Tibial artery (tissue), 4 donors: ENCODE data around the gene C19orf12.

Experiments used
- DNase-seq, 2 donors: peaks; one replicate each; pipeline ENCODE4 v3.0.0-alpha.2; 2019
- H3K27ac ChIP-seq, 2 donors: fragments of 200-600 bp; sonication (generic) in 1 of 2; 1 replicate in 1 of 2; 2 replicates in 1 of 2; pipeline ENCODE4 v1.5.1; 2018 to 2019; ENCODE audit warnings: mild to moderate bottlenecking in 1 of 2
- H3K27me3 ChIP-seq, 2 donors: fragments of 200-600 bp; sonication (generic) in 1 of 2; one replicate each; pipeline versions ENCODE4 v1.5.1 to v1.6.0; 2016 to 2019
- H3K36me3 ChIP-seq, 3 donors: fragments of 200-600 bp; sonication (generic) in 2 of 3; one replicate each; pipeline ENCODE4 v1.5.1; 2016 to 2019; ENCODE audit warnings: mild to moderate bottlenecking in 2 of 3
- H3K4me1 ChIP-seq, 4 donors: fragments of 200-600 bp; sonication (generic) in 2 of 4; 1 replicate in 3 of 4; 2 replicates in 1 of 4; pipeline ENCODE4 v1.5.1; 2016 to 2019
- H3K4me3 ChIP-seq, 2 donors: fragments of 200-600 bp; sonication (generic) in 1 of 2; 1 replicate in 1 of 2; 2 replicates in 1 of 2; pipeline ENCODE4 v1.5.1; 2018 to 2019; ENCODE audit warnings: mild to moderate bottlenecking in 2 of 2
- H3K9me3 ChIP-seq, 3 donors: fragments of 200-600 bp; sonication (generic) in 1 of 3; one replicate each; pipeline ENCODE4 v1.5.1; 2016 to 2019
- intact Hi-C: fragments of 100-400 bp; cut with DNase I; formaldehyde crosslinking; loops from one replicate; pipeline ENCODE4 v1.15.0; 2023; ENCODE audit warnings: low total_unique reads
- TF ChIP-seq, protein P1 (sequence below), 2 experiments: fragments of 200-600 bp in 1 of 2; fragments of 450-650 bp in 1 of 2; IDR thresholded peaks; one replicate each; pipeline ENCODE4 v1.5.1; 2017 to 2019; ENCODE audit warnings: antibody characterized with exemption in 2 of 2, mild to moderate bottlenecking in 1 of 2, moderate library complexity in 1 of 2

The C19orf12 gene

DNA sequence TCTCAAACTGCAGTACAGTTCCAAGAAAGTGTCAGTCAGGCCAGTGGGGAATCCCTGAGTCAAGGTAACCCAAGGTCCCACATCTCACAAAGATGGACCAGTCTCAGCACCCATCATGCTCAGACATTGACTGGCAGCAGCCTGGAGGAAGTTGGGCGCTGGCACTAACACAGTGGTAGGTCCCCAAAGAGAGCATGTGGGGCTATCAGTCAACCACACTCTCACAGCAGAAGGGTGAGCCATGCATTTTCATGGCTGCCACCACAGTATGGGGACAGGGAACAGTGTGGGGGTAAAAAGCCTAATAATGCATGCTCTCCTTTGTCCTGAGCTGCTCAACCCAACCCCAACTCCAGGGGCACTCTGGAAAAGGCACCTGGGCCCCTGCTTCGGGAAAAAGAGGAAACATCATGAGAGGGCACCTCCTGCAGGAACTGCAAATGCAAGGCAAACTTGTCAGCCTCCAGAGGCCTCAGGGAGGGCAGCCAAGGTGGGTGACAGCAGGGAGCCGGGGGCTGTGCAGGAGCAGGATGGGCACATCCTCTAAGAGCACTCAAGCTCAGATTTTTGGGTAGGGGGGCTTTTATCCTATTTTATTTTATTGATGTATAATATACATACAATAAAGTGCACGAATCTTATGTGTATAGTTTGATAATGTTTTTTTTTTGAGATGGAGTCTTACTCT lies 59.3 kb downstream of the C19orf12 start:
- peaks cover 0 to 4% (median 0%) of the 10 kb centered on the region in 3 donors for H3K9me3 ChIP-seq
- H3K4me1 ChIP-seq = no peaks in the 10 kb centered on the region
- intact Hi-C loops = no loop called here

DNA sequence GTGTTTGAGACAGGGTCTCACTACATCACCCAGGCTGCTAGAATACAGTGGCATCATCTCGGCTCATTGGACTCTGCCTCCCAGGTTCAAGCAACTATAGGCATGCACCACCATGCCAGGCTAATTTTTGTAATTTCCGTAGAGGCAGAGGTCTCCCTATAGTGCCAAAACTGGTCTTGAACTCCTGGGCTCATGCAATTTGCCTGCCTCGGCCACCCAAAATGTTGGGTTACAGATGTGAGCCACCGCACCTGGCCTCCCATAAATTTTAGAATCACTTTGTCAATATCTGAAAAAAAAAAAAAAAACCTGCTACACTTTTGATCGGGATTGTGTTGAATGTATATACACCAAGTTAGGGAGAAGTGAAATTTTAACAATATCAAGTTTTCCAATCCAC lies 61.7 kb downstream of the C19orf12 start:
- TF ChIP-seq, protein P1, sequence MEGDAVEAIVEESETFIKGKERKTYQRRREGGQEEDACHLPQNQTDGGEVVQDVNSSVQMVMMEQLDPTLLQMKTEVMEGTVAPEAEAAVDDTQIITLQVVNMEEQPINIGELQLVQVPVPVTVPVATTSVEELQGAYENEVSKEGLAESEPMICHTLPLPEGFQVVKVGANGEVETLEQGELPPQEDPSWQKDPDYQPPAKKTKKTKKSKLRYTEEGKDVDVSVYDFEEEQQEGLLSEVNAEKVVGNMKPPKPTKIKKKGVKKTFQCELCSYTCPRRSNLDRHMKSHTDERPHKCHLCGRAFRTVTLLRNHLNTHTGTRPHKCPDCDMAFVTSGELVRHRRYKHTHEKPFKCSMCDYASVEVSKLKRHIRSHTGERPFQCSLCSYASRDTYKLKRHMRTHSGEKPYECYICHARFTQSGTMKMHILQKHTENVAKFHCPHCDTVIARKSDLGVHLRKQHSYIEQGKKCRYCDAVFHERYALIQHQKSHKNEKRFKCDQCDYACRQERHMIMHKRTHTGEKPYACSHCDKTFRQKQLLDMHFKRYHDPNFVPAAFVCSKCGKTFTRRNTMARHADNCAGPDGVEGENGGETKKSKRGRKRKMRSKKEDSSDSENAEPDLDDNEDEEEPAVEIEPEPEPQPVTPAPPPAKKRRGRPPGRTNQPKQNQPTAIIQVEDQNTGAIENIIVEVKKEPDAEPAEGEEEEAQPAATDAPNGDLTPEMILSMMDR (IDR thresholded peaks at IDR 0.05) = no peak
- Histone ChIP-seq H3K9me3 (peaks cover 0 to 4% (median 0%) of the 10 kb centered on the region in 3 donors), H3K27me3 (peaks cover 0 to 11% of the 10 kb centered on the region in 2 donors), H3K4me1 (no peaks in the 10 kb centered on the region), H3K36me3 (no peaks in the 10 kb centered on the region), H3K4me3 (no peak overlapping the region), H3K27ac (no peak overlapping the region)
- intact Hi-C loops = no loop called here
- DNase-seq = no peak

More for the DNA sequence above, 59.3 kb downstream of the C19orf12 start:
- H3K36me3 ChIP-seq = no peaks in the 10 kb centered on the region
- H3K4me3 ChIP-seq = no peak overlapping the region
- DNase-seq = peak in 1 of 2 donors; percentile 50
- H3K27me3 ChIP-seq = peaks cover 0 to 8% of the 10 kb centered on the region in 2 donors
- no peak overlapping the region for H3K27ac ChIP-seq
- TF ChIP-seq, protein P1 (IDR thresholded peaks at IDR 0.05) = no peak

DNA sequence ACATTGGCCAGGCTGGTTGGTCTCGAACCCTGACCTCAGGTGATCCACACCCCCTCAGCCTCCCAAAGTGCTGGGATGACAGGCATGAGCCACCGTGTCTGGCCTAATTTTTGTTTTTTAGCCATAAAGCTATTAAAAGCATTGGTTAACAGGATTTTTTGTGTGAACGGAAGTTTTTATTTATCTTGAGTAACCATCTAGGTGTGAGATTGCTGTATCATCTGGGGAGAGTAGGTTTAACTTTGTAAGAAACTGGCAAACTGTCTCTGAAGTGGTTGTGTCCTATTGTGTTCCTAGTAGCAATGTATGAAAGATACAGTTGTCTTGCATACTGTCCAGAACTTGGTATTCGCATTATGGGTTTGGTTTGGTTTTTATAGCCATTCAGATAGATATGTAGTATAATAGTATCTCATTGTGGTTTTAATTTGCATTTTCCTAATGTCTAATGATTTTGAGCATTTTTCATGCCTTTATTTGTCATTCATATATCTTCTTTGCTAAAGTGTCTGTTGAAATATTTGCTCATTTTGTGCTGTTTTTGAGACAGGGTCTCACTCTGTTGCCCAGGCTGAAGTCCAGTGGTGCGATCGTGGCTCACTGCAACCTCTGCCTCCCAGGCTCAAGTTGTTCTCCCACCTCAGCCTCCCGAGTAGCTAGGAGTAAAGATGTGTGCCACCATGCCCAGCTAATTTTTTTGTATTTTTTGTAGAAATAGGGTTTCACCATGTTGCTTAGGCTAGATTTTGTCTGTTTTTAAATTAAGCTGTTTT lies 63.3 kb downstream of the C19orf12 start:
- intact Hi-C loops = no loop called here
- no peak overlapping the region for H3K4me3 ChIP-seq
- H3K9me3 ChIP-seq = peaks cover 0 to 4% (median 0%) of the 10 kb centered on the region in 3 donors
- no peak for DNase-seq
- no peaks in the 10 kb centered on the region for H3K36me3 ChIP-seq
- no peak overlapping the region for H3K27ac ChIP-seq
- H3K4me1 ChIP-seq = no peaks in the 10 kb centered on the region
- peaks cover 0 to 11% of the 10 kb centered on the region in 2 donors for H3K27me3 ChIP-seq
- TF ChIP-seq, protein P1 (IDR thresholded peaks at IDR 0.05) = no peak

DNA sequence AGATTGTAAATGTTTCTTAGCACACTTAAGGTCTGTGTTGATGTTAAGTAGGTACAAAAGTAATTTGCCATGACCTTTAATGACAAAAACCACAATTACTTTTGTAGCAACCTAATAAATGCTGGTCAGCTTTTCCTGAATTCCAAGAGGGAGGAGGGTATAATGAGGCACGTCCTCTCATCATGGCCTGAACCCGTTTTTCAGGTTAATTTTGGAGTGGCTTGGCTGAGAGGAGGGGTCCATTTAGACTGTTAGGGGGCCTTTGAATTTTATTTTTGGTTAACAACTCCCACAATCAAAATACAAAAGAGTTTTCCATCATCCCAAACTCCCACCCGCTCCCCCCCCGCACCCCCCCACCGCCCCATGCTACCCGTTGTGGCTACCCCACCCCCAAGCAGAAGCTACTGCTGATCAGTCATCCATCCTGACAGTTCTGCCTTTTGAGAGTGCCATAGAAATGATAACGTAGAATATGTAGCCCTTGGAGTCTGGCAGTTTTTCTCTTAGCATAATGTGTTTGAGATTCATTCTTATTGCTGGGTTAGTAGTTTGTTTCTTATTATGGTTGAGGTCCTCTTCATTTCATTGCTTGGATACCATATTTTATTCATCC lies 64.2 kb downstream of the C19orf12 start:
- Histone ChIP-seq H3K4me1 (peaks cover 0 to 5% (median 0%) of the 10 kb centered on the region in 4 donors), H3K27me3 (peaks cover 0 to 11% of the 10 kb centered on the region in 2 donors), H3K4me3 (no peak overlapping the region), H3K9me3 (peaks cover 0 to 4% (median 0%) of the 10 kb centered on the region in 3 donors), H3K27ac (no peak overlapping the region), H3K36me3 (no peaks in the 10 kb centered on the region)
- DNase-seq = no peak
- intact Hi-C loops = no loop called here
- TF ChIP-seq, protein P1 (IDR thresholded peaks at IDR 0.05) = no peak
